NCI-H460 (cell line): ENCODE measurements around the gene OSBPL10. TPM values are rescaled to one million over a fixed set of nuclear protein-coding genes. Genes with fewer than 3 reads are reported as not detected.

Experiments used
- DNase-seq: peaks from one replicate; pipeline ENCODE4 v3.0.0-alpha.2; 2016; ENCODE audit warnings: low read depth; ENCODE audit errors: extremely low read depth
- total RNA-seq: library from RNA; depleted of rRNA; stranded (reverse); fragments of >200 nt; shearing (Covaris generic); gene quantifications from 2 replicates; pipeline ENCODE4 v1.2.3, GENCODE V29; 2014

OSBPL10 gene
- total RNA-seq, 1 experiment from 2014 or later: 3.0 TPM

GRCh38 chr3:31927811-31928210 is 53.3 kb downstream of the OSBPL10 start:
- no peak for DNase-seq

DNA sequence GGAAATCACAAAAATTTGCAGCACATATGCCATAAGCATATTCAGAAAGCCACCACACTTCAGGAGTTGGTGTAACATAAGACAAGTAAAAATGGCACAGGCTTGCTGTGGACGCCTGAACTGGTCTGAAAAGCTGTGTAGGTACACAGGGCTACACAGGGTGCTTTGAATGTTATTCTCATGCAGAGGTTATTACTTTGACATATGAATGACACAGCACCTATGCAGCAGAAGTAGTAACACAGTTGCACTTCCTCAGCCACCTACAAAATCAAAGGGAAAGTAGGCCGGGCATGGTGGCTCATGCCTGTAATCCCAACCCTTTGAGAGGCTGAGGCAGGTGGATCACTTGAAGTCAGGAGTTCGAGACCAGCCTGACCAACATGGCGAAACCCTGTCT is 54.5 kb downstream of the OSBPL10 start:
- DNase-seq: no peak

- DNase-seq: no peak
Measured at GRCh38 chr3:31925271-31925630, 55.8 kb downstream of the OSBPL10 start.

DNA sequence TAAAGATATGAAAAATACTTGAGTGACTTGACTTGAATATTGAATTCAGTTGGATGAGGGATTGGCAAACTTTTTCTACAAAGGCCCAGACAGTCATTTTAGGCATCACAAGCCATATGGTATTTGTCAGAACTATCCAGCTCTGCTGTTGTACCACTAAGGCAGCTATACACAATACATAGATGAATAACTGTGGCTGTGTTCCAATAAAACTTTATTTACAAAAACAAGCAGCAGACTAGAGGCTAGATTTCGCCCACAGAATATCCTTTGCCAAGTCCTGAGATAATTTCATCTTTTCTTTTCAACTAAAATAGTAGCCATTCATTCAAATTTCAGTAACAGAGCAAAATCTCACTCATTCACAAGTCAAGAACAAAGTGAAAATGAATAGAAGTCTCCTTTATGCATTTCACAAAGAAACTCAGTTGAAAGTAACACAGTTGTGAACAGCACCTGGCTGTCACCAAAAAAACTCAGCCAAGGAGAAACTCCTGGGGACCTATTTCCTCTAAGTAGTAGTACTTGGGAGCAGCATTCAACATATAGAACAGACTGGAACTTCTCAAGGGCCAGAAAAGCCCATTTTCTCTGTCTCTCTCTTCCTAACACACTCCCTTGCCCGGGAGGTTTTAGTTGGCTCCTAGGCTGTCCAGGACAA is 56.3 kb downstream of the OSBPL10 start:
- no peak for DNase-seq

DNA sequence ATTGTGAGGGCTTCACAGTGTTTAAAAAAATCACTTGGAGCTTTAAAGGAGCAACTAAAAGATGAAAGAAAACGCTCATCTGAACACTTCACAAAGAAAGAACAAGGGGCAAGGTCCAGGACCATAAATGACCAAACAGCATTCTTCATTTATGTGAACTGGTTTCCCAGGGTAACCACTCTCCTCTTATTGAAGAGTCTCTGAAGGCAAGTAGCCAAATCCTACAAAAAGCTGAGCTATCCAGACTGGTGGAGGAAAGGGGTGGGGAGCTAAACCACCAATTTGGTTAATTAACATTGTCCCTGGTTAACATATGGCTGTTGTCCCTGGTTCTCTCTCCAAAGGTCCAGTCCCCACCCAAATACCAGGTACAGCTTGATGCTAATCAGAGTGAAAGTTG is 58.1 kb downstream of the OSBPL10 start:
- DNase-seq: no peak

DNA sequence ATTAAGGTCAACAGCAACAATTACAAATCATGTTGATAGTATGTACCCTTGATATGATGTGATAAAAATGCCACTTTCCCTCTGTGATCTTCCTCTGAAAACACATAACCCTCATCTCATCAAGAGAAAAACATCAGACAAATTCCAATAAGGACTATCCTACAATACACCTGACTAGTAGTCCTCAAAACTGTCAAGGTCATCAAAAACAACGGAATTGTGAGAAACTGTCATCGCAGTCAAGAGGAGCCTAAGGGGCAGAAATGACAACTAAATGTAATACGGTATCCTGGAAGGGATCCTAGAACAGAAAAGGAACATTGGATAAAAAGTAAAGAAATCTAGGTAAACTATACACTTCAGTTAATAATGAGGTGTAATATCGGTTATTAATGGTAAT is 59.2 kb downstream of the OSBPL10 start:
- DNase-seq: no peak

- no peak for DNase-seq
Measured at GRCh38 chr3:31920310-31920709, 60.8 kb downstream of the OSBPL10 start.

- DNase-seq: no peak
Measured at GRCh38 chr3:31919528-31919927, 61.5 kb downstream of the OSBPL10 start.

DNA sequence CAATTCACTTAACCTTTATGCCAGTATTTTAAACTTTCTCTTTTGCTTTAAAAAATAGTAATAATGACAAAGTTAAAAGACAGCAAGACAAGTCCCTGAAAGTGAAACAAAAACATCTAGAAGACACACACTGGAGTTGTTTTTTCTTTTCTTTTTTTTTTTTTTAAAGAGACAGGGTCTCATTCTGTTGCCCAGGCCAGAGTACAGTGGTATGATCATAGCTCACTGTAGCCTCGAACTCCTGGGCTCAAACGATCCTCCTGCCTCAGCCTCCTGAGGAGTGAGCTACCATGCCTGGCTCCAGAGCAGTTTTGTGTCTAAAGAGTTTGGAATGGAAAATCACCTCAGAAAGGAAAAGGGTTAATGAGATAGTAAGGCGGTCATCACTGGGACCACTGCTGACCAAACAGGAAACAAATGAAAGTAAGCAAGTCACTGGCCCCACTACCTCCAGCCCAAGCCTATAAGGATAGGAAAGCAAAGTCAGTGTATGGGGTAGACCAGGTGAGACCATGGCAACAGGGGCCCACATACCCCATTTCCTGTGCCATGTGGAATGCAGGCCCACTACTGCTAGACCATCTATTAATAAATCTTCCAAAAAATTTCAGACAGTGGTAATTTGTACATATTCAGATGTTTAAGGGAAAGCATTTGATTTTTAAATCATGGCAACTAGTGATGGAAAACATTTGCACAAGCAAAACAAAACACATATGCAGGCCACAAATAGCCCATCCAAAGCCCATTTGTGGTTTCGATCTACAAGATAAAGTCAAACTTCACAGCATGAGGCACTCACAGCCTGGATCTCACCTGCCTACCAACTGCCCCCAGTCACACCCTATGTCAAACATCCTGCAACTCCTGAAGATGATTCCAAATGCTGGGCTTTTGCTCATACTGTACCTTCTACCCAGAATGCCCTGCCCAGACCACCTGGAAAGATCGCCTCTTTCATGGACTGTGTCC is 62.6 kb downstream of the OSBPL10 start:
- no peak for DNase-seq

DNA sequence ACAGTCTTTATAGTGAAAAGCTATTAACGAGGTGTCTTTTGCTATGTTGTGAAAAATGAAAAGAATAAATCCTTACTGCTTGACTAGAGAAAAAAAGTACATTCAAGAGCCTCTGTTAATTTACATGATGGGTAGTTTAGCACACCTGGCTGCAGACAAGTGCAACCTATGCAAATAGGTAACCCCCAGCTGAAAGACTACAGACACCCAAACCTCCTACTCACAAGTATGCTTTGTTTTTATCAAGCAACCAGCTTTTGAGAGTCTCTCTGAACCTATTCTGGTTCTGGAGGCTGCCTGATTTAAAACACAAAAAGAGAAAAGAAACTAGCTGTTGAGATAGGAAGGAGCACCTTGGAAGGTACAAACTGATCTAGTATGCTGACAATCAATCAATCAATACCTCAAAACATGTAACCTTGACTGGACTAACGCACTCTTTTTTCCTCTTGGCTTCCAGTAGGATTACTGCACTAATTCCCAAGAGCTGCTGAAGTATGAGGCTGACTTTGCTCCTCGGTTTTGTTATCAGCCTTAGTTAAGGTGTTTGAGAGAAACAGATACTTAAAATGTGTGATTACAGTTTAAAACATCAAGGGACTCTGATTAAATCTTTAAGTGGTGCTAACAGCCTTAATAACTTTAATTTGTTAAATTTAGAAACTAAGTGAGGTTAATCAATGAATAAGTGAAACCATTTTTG is 63.6 kb downstream of the OSBPL10 start:
- DNase-seq: no peak

GRCh38 chr3:31911643-31912042 is 69.4 kb downstream of the OSBPL10 start:
- no peak for DNase-seq

DNA sequence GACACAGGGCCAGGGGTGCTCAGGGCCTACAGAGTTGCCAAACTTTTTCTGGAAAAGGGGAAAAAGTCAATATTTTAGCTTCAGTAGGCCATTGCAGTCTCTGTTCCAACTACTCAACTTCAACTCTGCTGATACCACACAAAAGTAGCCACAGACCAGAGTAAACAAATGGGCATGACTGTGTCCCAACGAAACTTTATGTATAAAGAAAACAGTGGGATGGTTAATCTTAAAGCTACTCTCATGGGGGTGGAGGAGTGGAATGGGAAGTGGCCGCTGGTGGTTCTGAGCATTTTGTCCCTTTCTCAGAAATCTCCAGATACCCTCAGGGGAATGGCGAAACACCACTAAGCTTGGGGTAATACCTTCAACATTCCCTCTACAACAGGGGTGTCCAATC is 69.9 kb downstream of the OSBPL10 start:
- DNase-seq: no peak

DNA sequence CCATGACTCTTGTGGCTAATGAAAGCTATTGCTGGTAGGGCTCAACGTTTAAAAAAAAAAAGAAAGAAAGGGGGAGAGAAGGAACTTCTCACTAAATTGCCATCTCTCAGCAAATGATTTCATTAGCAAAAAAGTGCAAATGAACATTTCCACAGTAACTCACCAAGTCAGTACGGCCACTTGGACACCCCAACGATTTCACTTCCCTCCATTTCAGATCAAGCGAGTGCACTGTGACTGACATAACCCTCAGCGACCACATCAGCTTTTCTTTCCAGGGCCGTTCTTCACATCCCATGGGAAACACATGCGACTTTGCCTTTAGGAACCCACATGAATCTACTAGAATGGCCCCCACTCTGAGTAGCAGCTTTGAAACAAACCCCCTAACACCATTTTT is 71.6 kb downstream of the OSBPL10 start:
- no peak for DNase-seq

DNA sequence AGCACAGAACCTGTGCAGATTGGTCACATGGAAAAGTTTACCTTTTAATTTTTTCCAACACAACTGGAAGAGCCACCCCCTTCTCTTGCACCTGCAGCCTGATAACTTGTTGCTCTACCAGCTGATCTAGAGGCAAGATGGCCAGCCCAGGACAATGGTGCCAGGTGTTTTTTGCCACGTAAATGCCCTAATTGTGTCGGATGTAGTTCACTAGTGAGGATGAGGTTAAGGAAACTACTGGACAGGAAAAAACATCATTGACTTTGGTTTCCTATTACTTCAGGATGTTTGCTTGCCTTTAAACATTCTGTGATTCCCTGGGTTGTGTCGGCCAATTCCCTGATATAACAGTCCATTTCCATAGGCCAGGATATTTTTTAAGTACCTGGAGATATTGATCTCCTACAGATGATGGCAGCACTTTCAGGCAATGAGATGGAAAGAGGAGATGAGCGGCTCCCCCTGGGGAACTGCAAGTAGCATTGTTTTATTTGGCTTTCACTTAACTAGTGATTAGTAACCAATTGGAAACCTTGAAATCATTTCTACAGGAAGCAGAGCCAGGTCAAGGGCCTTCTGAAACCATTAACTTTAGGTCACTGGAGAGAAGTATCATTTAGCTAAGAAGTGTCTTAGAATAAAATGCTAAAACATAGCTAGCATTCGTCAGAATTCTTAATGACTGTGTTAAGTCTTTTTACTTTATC is 72.5 kb downstream of the OSBPL10 start:
- DNase-seq: no peak

DNA sequence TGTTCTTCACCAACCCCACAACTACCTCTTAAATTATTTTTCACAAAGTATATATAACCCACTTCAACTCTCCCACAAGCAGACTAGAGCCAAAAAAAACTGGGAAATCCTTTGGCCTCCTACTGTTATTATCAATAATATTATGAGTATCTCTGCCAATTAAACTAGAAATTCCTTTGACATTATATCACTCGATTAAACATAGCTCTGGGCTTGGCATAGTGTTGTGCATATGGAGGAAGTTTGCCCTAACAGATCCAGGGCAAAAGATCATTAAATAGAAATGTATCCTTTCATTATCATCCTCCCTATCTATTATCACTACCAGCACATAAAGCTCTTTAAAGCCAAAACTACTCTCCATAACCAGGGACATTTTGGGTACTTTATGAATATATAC is 74.9 kb downstream of the OSBPL10 start:
- DNase-seq: no peak

GRCh38 chr3:31903686-31904431 is 77.2 kb downstream of the OSBPL10 start:
- DNase-seq: no peak

DNA sequence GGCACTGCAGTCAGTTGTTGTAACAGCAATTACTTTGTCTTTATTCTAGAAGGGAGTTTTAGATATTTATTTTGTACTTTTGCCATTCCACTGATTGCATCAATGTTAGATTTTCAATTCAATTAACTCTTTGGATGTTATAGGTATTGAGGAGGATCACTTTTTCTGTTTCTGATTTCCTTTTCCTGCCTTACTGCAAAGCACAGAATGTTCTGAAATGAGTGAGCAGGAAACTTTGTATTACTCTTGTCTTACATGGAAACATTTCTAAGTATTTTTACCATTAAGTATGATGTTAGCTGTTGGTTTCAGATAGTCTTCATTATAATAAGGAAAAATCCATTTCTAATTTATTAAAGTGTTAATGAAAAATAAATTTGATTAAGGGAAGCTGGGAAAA is 80.5 kb downstream of the OSBPL10 start:
- DNase-seq: no peak

GRCh38 chr3:31896648-31897433 is 84.2 kb downstream of the OSBPL10 start:
- DNase-seq: no peak

DNA sequence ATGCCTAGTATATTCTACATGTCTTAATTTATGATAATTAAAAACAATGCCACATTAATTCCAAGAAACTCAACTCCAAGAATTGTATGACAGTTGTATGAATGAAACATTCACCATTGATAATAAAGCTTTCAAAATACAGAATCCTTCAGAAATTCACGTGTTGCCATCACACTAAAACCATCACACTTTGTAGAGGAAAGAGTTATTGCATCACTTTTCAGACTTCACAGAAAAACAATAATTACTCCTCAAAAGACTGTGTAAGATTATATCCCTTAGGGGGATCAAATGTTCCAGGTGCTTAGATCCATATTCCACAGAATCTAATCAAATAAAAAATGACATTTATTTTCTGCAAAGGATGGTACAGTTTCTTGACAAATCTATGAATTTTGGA is 85.0 kb downstream of the OSBPL10 start:
- no peak for DNase-seq
